Measurements from ENCODE around the gene CIDEB.

CIDEB gene

GRCh38 chr14:24289649-24290280 is 18.0 kb downstream of the CIDEB start:
- TF ChIP-seq CTCF (IDR thresholded peaks at IDR 0.05; ENCODE audit: control insufficient read depth, extremely low read depth, insufficient read depth): no peak
- no peak overlapping the region for H3K4me3 ChIP-seq (ENCODE audit: low read depth, low read length)
- no peak for DNase-seq (ENCODE audit: low read depth)

- no peak for TF ChIP-seq CTCF (IDR thresholded peaks at IDR 0.05; ENCODE audit: control insufficient read depth, extremely low read depth, insufficient read depth)
- no peak overlapping the region for H3K4me3 ChIP-seq (ENCODE audit: low read depth, low read length)
Measured at GRCh38 chr14:24286996-24287395, 20.8 kb downstream of the CIDEB start.

GRCh38 chr14:24285351-24285750 is 22.4 kb downstream of the CIDEB start:
- no peak for TF ChIP-seq CTCF (IDR thresholded peaks at IDR 0.05; ENCODE audit: control insufficient read depth, extremely low read depth, insufficient read depth)
- DNase-seq (ENCODE audit: low read depth): no peak
- no peak overlapping the region for H3K4me3 ChIP-seq (ENCODE audit: low read depth, low read length)

More at GRCh38 chr14:24286996-24287395, 20.8 kb downstream of the CIDEB start:
- DNase-seq (ENCODE audit: low read depth): no peak

GRCh38 chr14:24284501-24285035 is 23.2 kb downstream of the CIDEB start:
- no peak overlapping the region for H3K4me3 ChIP-seq (ENCODE audit: low read depth, low read length)
- DNase-seq (ENCODE audit: low read depth): no peak
- no peak for TF ChIP-seq CTCF (IDR thresholded peaks at IDR 0.05; ENCODE audit: control insufficient read depth, extremely low read depth, insufficient read depth)

- TF ChIP-seq CTCF (IDR thresholded peaks at IDR 0.05; ENCODE audit: control insufficient read depth, extremely low read depth, insufficient read depth): no peak
- no peak overlapping the region for H3K4me3 ChIP-seq (ENCODE audit: low read depth, low read length)
- no peak for DNase-seq (ENCODE audit: low read depth)
Measured at GRCh38 chr14:24283796-24284460, 23.8 kb downstream of the CIDEB start.

- H3K4me3 ChIP-seq (ENCODE audit: low read depth, low read length): no peak overlapping the region
- DNase-seq (ENCODE audit: low read depth): no peak
- no peak for TF ChIP-seq CTCF (IDR thresholded peaks at IDR 0.05; ENCODE audit: control insufficient read depth, extremely low read depth, insufficient read depth)
Measured at GRCh38 chr14:24282736-24283135, 25.0 kb downstream of the CIDEB start.

Data from LNCaP clone FGC (cell line).